Renal cortex interstitium (tissue), 11 donors: ENCODE data around the gene HSPBP1. TPM values are rescaled to one million over a fixed set of nuclear protein-coding genes. Genes with fewer than 3 reads are reported as not detected.
"Not testable (repeated sequence)": the region's sequence is repeated elsewhere in the genome, so short reads cannot be mapped to it uniquely, and the experiment has no call there.

ENCODE experiments used
- DNase-seq, 11 donors: peaks; one replicate each; pipeline ENCODE4 v3.0.0-alpha.2; 2013; ENCODE audit warnings: low read depth in 9 of 11, low spot score in 4 of 11; ENCODE audit errors: extremely low read depth in 1 of 11
- polyA plus RNA-seq, 3 donors: library from polyadenylated mRNA; unstranded; fragments of 120-200 nt; gene quantifications; one replicate each; pipeline ENCODE4 v1.2.1, GENCODE V29; 2013; ENCODE audit not compliant: insufficient read length in 3 of 3

The HSPBP1 gene
- polyA plus RNA-seq, 3 donors, result 23.2 to 41.2 (median 39.2) TPM

- DNase-seq, result no peak
Measured at GRCh38 chr19:55228403-55229031, 51.4 kb downstream of the HSPBP1 start, which contains the start of gene TMEM86B. Gene TMEM86B (minus strand): TSS chr19:55228763. CDS start chr19:55228741, 22 bp downstream.

GRCh38 chr19:55228015-55228391 is 51.9 kb downstream of the HSPBP1 start:
- no peak for DNase-seq

GRCh38 chr19:55227241-55228014 is 52.5 kb downstream of the HSPBP1 start:
- DNase-seq, result no peak

GRCh38 chr19:55226788-55227187 is 53.1 kb downstream of the HSPBP1 start:
- no peak for DNase-seq

GRCh38 chr19:55226273-55226672 is 53.6 kb downstream of the HSPBP1 start:
- DNase-seq, result no peak

GRCh38 chr19:55225415-55225958 is 54.4 kb downstream of the HSPBP1 start:
- no peak for DNase-seq

GRCh38 chr19:55224679-55225414 is 55.1 kb downstream of the HSPBP1 start:
- DNase-seq, result not testable (repeated sequence)

- DNase-seq, result no peak
Measured at GRCh38 chr19:55224038-55224665, 55.8 kb downstream of the HSPBP1 start.

GRCh38 chr19:55223291-55224037 is 56.4 kb downstream of the HSPBP1 start:
- DNase-seq, result no peak

GRCh38 chr19:55220525-55220924 is 59.4 kb downstream of the HSPBP1 start:
- no peak for DNase-seq

GRCh38 chr19:55216461-55217198 is 63.3 kb downstream of the HSPBP1 start:
- DNase-seq, result peak; percentile 46 to 79 (median 72)

- no peak for DNase-seq
Measured at GRCh38 chr19:55213547-55213946, 66.4 kb downstream of the HSPBP1 start.

- DNase-seq, result no peak
Measured at GRCh38 chr19:55212447-55212846, 67.5 kb downstream of the HSPBP1 start.

Other genes with a start within 250 kb of the HSPBP1 start
- gene GP6, start 241.8 kb downstream of the HSPBP1 start, polyA plus RNA-seq, result under 1 TPM; 0.37 to 0.68 (median 0.39) TPM
- gene RDH13, start 217.0 kb downstream of the HSPBP1 start, polyA plus RNA-seq, result 10 to 100 TPM; 13.6 to 27.1 (median 15.9) TPM
- 10 to 100 TPM; 48.0 to 77.9 (median 61.6) TPM for gene EPS8L1, start 204.2 kb downstream of the HSPBP1 start, polyA plus RNA-seq
- gene PPP1R12C, start 162.5 kb downstream of the HSPBP1 start, polyA plus RNA-seq, result 100 to 1,000 TPM in 1 of 3 donors, 10 to 100 TPM in 2; 66.4 to 116 (median 95.8) TPM
- gene TNNT1, start 130.9 kb downstream of the HSPBP1 start, polyA plus RNA-seq, result 1 to 10 TPM; 2.7 to 7.0 (median 4.5) TPM
- gene TNNI3, start 122.4 kb downstream of the HSPBP1 start, polyA plus RNA-seq, result 1 to 10 TPM; 3.4 to 3.7 (median 3.5) TPM
- gene DNAAF3, start 113.5 kb downstream of the HSPBP1 start, polyA plus RNA-seq, result 1 to 10 TPM; 6.6 to 9.9 (median 8.1) TPM
- under 1 TPM; 0.11 to 0.47 (median 0.44) TPM for gene SYT5, start 99.8 kb downstream of the HSPBP1 start, polyA plus RNA-seq
- gene PTPRH, start 70.6 kb downstream of the HSPBP1 start, polyA plus RNA-seq, result under 1 TPM; 0.09 to 0.16 (median 0.12) TPM
- 1 to 10 TPM; 2.6 to 7.1 (median 4.2) TPM for gene TMEM86B, start 51.3 kb downstream of the HSPBP1 start, polyA plus RNA-seq
- 10 to 100 TPM; 39.3 to 52.1 (median 48.9) TPM for gene PPP6R1, start 21.1 kb downstream of the HSPBP1 start, polyA plus RNA-seq
- 10 to 100 TPM; 12.7 to 16.2 (median 14.6) TPM for gene BRSK1, start 3.9 kb upstream of the HSPBP1 start, polyA plus RNA-seq
- gene TMEM150B, start 45.2 kb upstream of the HSPBP1 start, polyA plus RNA-seq, result 1 to 10 TPM in 1 of 3 donors, under 1 TPM in 2; 0.72 to 2.1 (median 0.90) TPM
- gene KMT5C, start 59.8 kb upstream of the HSPBP1 start, polyA plus RNA-seq, result 10 to 100 TPM; 16.5 to 34.5 (median 23.4) TPM
- gene COX6B2, start 74.6 kb upstream of the HSPBP1 start, polyA plus RNA-seq, result 1 to 10 TPM in 2 of 3 donors, under 1 TPM in 1; 0.82 to 1.9 (median 1.2) TPM
- gene GARIN5B, start 83.2 kb upstream of the HSPBP1 start, polyA plus RNA-seq, result under 1 TPM; 0.12 to 0.24 (median 0.13) TPM
- 1 to 10 TPM in 2 of 3 donors, under 1 TPM in 1; 0.84 to 2.8 (median 1.5) TPM for gene IL11, start 90.4 kb upstream of the HSPBP1 start, polyA plus RNA-seq
- gene TMEM190, start 96.7 kb upstream of the HSPBP1 start, polyA plus RNA-seq, result 1 to 10 TPM in 1 of 3 donors, under 1 TPM in 1, not detected in 1; 0.17 to 1.1 TPM
- gene TMEM238, start 104.2 kb upstream of the HSPBP1 start, polyA plus RNA-seq, result 1 to 10 TPM in 1 of 3 donors, under 1 TPM in 2; 0.58 to 1.3 (median 0.78) TPM
- gene RPL28, start 105.8 kb upstream of the HSPBP1 start, polyA plus RNA-seq, result 1,000 to 10,000 TPM in 2 of 3 donors, 100 to 1,000 TPM in 1; 762 to 1,286 (median 1,213) TPM
- 10 to 100 TPM; 39.8 to 70.7 (median 42.8) TPM for gene UBE2S, start 127.7 kb upstream of the HSPBP1 start, polyA plus RNA-seq
- under 1 TPM; 0.09 to 0.30 (median 0.16) TPM for gene SHISA7, start 163.2 kb upstream of the HSPBP1 start, polyA plus RNA-seq
- 10 to 100 TPM; 28.1 to 47.0 (median 45.4) TPM for gene ISOC2, start 181.5 kb upstream of the HSPBP1 start, polyA plus RNA-seq
- gene C19orf85, start 184.6 kb upstream of the HSPBP1 start, polyA plus RNA-seq, result not detected
- 1 to 10 TPM; 2.1 to 6.6 (median 4.8) TPM for gene ZNF628, start 196.5 kb upstream of the HSPBP1 start, polyA plus RNA-seq
- 10 to 100 TPM; 43.2 to 55.9 (median 52.6) TPM for gene NAT14, start 205.1 kb upstream of the HSPBP1 start, polyA plus RNA-seq
- 1 to 10 TPM; 1.5 to 2.5 (median 1.6) TPM for gene SSC5D, start 208.3 kb upstream of the HSPBP1 start, polyA plus RNA-seq